HEK293 (cell line): ENCODE results near the gene MAP9.

Source experiments
- ATF2 ChIP-seq: fragments of 450-650 bp; formaldehyde crosslinking; IDR thresholded peaks from 2 replicates; pipeline ENCODE4 v1.5.1; 2016; ENCODE audit warnings: missing biosample characterization, missing genetic modification characterization, low read depth
- HOXA7 ChIP-seq: sonication (generic); formaldehyde crosslinking; IDR thresholded peaks from 2 replicates; pipeline ENCODE4 v1.8.1; 2022; ENCODE audit warnings: missing genetic modification reagents, borderline replicate concordance
- KLF16 ChIP-seq: fragments of 450-650 bp; formaldehyde crosslinking; IDR thresholded peaks from 2 replicates; pipeline ENCODE4 v1.5.1; 2017; ENCODE audit warnings: missing biosample characterization, missing genetic modification characterization
- REST ChIP-seq: fragments of 450-650 bp; formaldehyde crosslinking; IDR thresholded peaks from 2 replicates; pipeline ENCODE4 v1.5.1; 2016; ENCODE audit warnings: missing biosample characterization, missing genetic modification characterization
- SP2 ChIP-seq: fragments of 450-650 bp; formaldehyde crosslinking; IDR thresholded peaks from 2 replicates; pipeline ENCODE4 v1.5.1; 2016; ENCODE audit warnings: missing biosample characterization, missing genetic modification characterization
- ZBTB17 ChIP-seq: fragments of 450-650 bp; formaldehyde crosslinking; IDR thresholded peaks from 2 replicates; pipeline ENCODE4 v1.5.1; 2016; ENCODE audit warnings: missing biosample characterization, missing genetic modification characterization
- ZEB2 ChIP-seq: fragments of 450-650 bp; formaldehyde crosslinking; IDR thresholded peaks from 2 replicates; pipeline ENCODE4 v1.5.1; 2016; ENCODE audit warnings: missing biosample characterization, missing genetic modification characterization
- ZFP37 ChIP-seq: fragments of 450-650 bp; formaldehyde crosslinking; IDR thresholded peaks from 2 replicates; pipeline ENCODE4 v1.5.1; 2016; ENCODE audit warnings: missing biosample characterization, missing genetic modification characterization
- ZNF121 ChIP-seq: fragments of 450-650 bp; formaldehyde crosslinking; IDR thresholded peaks from 2 replicates; pipeline ENCODE4 v1.5.1; 2016; ENCODE audit warnings: missing biosample characterization, missing genetic modification characterization
- ZNF146 ChIP-seq: fragments of 450-650 bp; formaldehyde crosslinking; IDR thresholded peaks from 2 replicates; pipeline ENCODE4 v1.5.1; 2016; ENCODE audit warnings: missing biosample characterization, missing genetic modification characterization
- ZNF2 ChIP-seq: fragments of 450-650 bp; formaldehyde crosslinking; IDR thresholded peaks from 2 replicates; pipeline ENCODE4 v1.5.1; 2016; ENCODE audit warnings: missing biosample characterization, missing genetic modification characterization
- ZNF335 ChIP-seq: fragments of 450-650 bp; formaldehyde crosslinking; conservative IDR thresholded peaks from 2 replicates; pipeline ENCODE4 v1.5.1; 2016; ENCODE audit warnings: missing biosample characterization, missing genetic modification characterization
- ZNF404 ChIP-seq: fragments of 450-650 bp; formaldehyde crosslinking; IDR thresholded peaks from 2 replicates; pipeline ENCODE4 v1.5.1; 2017; ENCODE audit warnings: missing biosample characterization, missing genetic modification characterization
- ZNF501 ChIP-seq: fragments of 450-650 bp; formaldehyde crosslinking; IDR thresholded peaks from 2 replicates; pipeline ENCODE4 v1.5.1; 2016; ENCODE audit warnings: missing biosample characterization, missing genetic modification characterization
- ZNF549 ChIP-seq: fragments of 450-650 bp; IDR thresholded peaks from 2 replicates; pipeline ENCODE4 v1.5.1; 2018; ENCODE audit warnings: missing biosample characterization, missing genetic modification characterization, mild to moderate bottlenecking, inconsistent platforms, moderate library complexity
- ZNF558 ChIP-seq: fragments of 450-650 bp; formaldehyde crosslinking; IDR thresholded peaks from 2 replicates; pipeline ENCODE4 v1.5.1; 2016; ENCODE audit warnings: missing biosample characterization, missing genetic modification characterization
- ZNF561 ChIP-seq: fragments of 450-650 bp; IDR thresholded peaks from 2 replicates; pipeline ENCODE4 v1.5.1; 2018; ENCODE audit warnings: missing biosample characterization, missing genetic modification characterization, borderline replicate concordance
- ZNF580 ChIP-seq: fragments of 450-650 bp; formaldehyde crosslinking; IDR thresholded peaks from 2 replicates; pipeline ENCODE4 v1.5.1; 2016; ENCODE audit warnings: missing biosample characterization, missing genetic modification characterization
- ZNF600 ChIP-seq: fragments of 450-650 bp; formaldehyde crosslinking; IDR thresholded peaks from 2 replicates; pipeline ENCODE4 v1.5.1; 2016; ENCODE audit warnings: missing biosample characterization, missing genetic modification characterization
- ZNF610 ChIP-seq: fragments of 450-650 bp; formaldehyde crosslinking; IDR thresholded peaks from 2 replicates; pipeline ENCODE4 v1.5.1; 2016; ENCODE audit warnings: missing biosample characterization, missing genetic modification characterization, borderline replicate concordance
- ZNF624 ChIP-seq: fragments of 450-650 bp; formaldehyde crosslinking; IDR thresholded peaks from 2 replicates; pipeline ENCODE4 v1.5.1; 2017; ENCODE audit warnings: missing biosample characterization, missing genetic modification characterization
- ZNF629 ChIP-seq: fragments of 450-650 bp; formaldehyde crosslinking; IDR thresholded peaks from 2 replicates; pipeline ENCODE4 v1.5.1; 2017; ENCODE audit warnings: missing biosample characterization, missing genetic modification characterization
- ZNF704 ChIP-seq: fragments of 450-650 bp; formaldehyde crosslinking; IDR thresholded peaks from 2 replicates; pipeline ENCODE4 v1.5.1; 2016; ENCODE audit warnings: missing biosample characterization, missing genetic modification characterization
- ZNF792 ChIP-seq: fragments of 450-650 bp; formaldehyde crosslinking; IDR thresholded peaks from 2 replicates; pipeline ENCODE4 v1.5.1; 2016; ENCODE audit warnings: missing biosample characterization, missing genetic modification characterization
- ZNF843 ChIP-seq: fragments of 450-650 bp; formaldehyde crosslinking; IDR thresholded peaks from 2 replicates; pipeline ENCODE4 v1.5.1; 2016; ENCODE audit warnings: missing biosample characterization, missing genetic modification characterization
- ZXDB ChIP-seq: fragments of 450-650 bp; formaldehyde crosslinking; IDR thresholded peaks from 2 replicates; pipeline ENCODE4 v1.5.1; 2016; ENCODE audit warnings: missing biosample characterization, missing genetic modification characterization
- TF ChIP-seq, protein P1 (sequence below): fragments of 450-650 bp; formaldehyde crosslinking; IDR thresholded peaks from 2 replicates; pipeline ENCODE4 v1.5.1; 2016; ENCODE audit warnings: missing biosample characterization, missing genetic modification characterization
- TF ChIP-seq, protein P2 (sequence below): fragments of 450-650 bp; formaldehyde crosslinking; IDR thresholded peaks from 2 replicates; pipeline ENCODE4 v1.5.1; 2016; ENCODE audit warnings: missing biosample characterization, missing genetic modification characterization

MAP9 gene

DNA sequence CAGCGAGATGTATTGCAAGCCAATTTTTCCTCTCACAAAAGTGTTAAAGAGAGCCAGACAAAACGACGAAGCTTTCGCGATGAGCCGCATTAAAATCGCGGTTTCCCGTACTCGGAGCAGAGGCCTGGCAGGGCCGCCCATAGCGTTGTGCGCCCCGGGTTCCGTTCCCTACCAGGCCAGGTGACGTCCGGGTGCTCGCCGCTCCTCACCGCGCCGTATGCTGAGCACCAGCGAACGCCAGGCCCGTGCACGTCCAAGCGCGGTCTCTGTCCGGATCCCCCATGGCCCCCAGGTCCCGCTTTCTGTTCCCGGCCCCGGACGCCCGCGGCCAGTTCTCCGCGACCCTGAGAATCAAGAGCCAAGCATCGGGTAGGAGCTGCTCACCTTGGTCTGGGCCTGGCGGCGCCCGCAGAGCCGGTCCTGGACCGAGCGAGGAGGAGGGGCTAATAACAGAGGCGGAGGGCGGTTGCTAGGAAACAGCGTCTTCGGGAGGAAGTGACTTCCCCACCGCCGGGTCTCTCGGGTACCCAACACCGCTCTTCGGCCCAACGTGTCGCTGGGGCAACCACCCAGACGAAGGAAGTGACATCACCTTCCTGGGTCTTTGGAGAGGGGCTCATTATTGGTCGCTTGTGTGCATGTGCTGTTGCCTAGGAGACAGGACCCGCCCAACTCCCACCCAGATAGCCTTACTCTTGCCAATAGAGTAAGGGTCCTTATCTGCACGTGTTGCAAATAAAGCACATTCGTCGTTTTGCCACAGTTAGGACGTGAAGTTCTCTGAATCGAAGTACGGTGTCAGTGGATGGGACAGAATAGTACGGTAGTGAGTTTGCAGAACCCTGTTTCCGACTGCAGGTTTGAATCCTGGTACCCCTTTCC is at the start of gene MAP9 (continued):
- TF ChIP-seq ZNF561, result peak; percentile 73; the same call in 1 of the 2 replicates
- no peak for TF ChIP-seq ZNF558
- TF ChIP-seq ZNF600 (tag by site-specific recombination), result peak; percentile 99
- TF ChIP-seq, protein P1, sequence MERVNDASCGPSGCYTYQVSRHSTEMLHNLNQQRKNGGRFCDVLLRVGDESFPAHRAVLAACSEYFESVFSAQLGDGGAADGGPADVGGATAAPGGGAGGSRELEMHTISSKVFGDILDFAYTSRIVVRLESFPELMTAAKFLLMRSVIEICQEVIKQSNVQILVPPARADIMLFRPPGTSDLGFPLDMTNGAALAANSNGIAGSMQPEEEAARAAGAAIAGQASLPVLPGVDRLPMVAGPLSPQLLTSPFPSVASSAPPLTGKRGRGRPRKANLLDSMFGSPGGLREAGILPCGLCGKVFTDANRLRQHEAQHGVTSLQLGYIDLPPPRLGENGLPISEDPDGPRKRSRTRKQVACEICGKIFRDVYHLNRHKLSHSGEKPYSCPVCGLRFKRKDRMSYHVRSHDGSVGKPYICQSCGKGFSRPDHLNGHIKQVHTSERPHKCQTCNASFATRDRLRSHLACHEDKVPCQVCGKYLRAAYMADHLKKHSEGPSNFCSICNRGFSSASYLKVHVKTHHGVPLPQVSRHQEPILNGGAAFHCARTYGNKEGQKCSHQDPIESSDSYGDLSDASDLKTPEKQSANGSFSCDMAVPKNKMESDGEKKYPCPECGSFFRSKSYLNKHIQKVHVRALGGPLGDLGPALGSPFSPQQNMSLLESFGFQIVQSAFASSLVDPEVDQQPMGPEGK, result peak; percentile 51; the same call in 1 of the 2 replicates
- TF ChIP-seq KLF16, result 0 out of 2 replicates have a peak, but pooled peaks have one; percentile 34
- TF ChIP-seq ZEB2, result peak; percentile 82
- peak; percentile 70 for TF ChIP-seq SP2 (tag by site-specific recombination)
- TF ChIP-seq ZFP37 (tag by site-specific recombination), result peak; percentile 55; the same call in 1 of the 2 replicates
- no peak for TF ChIP-seq ZNF704 (tag by site-specific recombination)
- TF ChIP-seq HOXA7 (CRISPR knock-in tag), result no peak
- no peak for TF ChIP-seq ZNF404 (tag by site-specific recombination)
- peak; percentile 69 for TF ChIP-seq ZNF335 (tag by site-specific recombination)
- peak; percentile 89 for TF ChIP-seq ZBTB17
- peak; percentile 81 for TF ChIP-seq ZNF501 (tag by site-specific recombination)
- TF ChIP-seq ATF2 (tag by site-specific recombination), result peak; percentile 89
- TF ChIP-seq ZNF121 (tag by site-specific recombination), result peak; percentile 54
- TF ChIP-seq ZNF580 (tag by site-specific recombination), result peak; percentile 34; the same call in 1 of the 2 replicates
- no peak for TF ChIP-seq ZNF146 (tag by site-specific recombination)
- no peak for TF ChIP-seq ZNF629
- TF ChIP-seq REST, result 0 out of 2 replicates have a peak, but pooled peaks have one; percentile 48
- TF ChIP-seq ZNF792, result no peak
- TF ChIP-seq ZXDB, result peak; percentile 41; the same call in 1 of the 2 replicates
- TF ChIP-seq ZNF624 (tag by site-specific recombination), result no peak
- peak; percentile 93 for TF ChIP-seq ZNF610
- TF ChIP-seq ZNF2, result peak; percentile 54; the same call in 1 of the 2 replicates
- TF ChIP-seq, protein P2, sequence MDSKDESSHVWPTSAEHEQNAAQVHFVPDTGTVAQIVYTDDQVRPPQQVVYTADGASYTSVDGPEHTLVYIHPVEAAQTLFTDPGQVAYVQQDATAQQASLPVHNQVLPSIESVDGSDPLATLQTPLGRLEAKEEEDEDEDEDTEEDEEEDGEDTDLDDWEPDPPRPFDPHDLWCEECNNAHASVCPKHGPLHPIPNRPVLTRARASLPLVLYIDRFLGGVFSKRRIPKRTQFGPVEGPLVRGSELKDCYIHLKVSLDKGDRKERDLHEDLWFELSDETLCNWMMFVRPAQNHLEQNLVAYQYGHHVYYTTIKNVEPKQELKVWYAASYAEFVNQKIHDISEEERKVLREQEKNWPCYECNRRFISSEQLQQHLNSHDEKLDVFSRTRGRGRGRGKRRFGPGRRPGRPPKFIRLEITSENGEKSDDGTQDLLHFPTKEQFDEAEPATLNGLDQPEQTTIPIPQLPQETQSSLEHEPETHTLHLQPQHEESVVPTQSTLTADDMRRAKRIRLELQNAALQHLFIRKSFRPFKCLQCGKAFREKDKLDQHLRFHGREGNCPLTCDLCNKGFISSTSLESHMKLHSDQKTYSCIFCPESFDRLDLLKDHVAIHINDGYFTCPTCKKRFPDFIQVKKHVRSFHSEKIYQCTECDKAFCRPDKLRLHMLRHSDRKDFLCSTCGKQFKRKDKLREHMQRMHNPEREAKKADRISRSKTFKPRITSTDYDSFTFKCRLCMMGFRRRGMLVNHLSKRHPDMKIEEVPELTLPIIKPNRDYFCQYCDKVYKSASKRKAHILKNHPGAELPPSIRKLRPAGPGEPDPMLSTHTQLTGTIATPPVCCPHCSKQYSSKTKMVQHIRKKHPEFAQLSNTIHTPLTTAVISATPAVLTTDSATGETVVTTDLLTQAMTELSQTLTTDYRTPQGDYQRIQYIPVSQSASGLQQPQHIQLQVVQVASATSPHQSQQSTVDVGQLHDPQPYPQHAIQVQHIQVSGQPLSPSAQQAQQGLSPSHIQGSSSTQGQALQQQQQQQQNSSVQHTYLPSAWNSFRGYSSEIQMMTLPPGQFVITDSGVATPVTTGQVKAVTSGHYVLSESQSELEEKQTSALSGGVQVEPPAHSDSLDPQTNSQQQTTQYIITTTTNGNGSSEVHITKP (tag by site-specific recombination), result peak; percentile 20; the same call in 1 of the 2 replicates
- TF ChIP-seq ZNF549 (tag by site-specific recombination), result no peak
- no peak for TF ChIP-seq ZNF843 (tag by site-specific recombination)
